Epithelial cell of proximal tubule (primary cell): Measurements from ENCODE around the gene HMG20A. TPM values are rescaled to one million over a fixed set of nuclear protein-coding genes. Genes with fewer than 3 reads are reported as not detected.

Experiments used
- DNase-seq: peaks from one replicate; pipeline ENCODE4 v3.0.0-alpha.2; 2011; ENCODE audit warnings: low read depth
- H3K4me3 ChIP-seq: 2 replicates; pipeline ENCODE4 v1.5.1; 2011; ENCODE audit warnings: low read depth, mild to moderate bottlenecking, low read length
- total RNA-seq: library from RNA; depleted of rRNA; stranded (reverse); fragments of >200 nt; gene quantifications from 2 replicates; pipeline ENCODE4 v1.2.3, GENCODE V29; 2015
- TF ChIP-seq, protein P1 (sequence below): conservative IDR thresholded peaks from 2 replicates; pipeline ENCODE4 v1.5.1; 2012; ENCODE audit warnings: low read depth, mild to moderate bottlenecking, low read length

HMG20A gene
- total RNA-seq, 1 donor from 2014 or later, result 22.5 TPM

DNA sequence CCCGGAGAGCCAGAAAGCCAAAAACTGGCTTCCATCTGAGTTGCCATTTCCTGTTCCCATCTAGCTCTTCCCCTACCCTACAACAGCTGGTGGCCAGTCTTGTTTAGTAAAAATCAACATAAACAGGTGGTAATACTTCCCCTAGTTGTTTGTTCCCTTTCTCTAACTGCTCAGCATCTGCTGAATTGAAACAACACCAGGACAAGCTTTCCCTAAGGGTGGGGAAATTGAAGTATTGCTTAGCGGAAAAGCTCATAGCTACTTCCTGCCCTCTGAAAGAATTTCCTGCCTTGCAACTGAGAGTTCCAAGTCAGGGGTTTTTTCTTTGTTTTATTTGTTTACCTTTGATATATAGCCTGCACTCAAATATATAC lies 66.8 kb downstream of the HMG20A start:
- no peak for DNase-seq
- TF ChIP-seq, protein P1, sequence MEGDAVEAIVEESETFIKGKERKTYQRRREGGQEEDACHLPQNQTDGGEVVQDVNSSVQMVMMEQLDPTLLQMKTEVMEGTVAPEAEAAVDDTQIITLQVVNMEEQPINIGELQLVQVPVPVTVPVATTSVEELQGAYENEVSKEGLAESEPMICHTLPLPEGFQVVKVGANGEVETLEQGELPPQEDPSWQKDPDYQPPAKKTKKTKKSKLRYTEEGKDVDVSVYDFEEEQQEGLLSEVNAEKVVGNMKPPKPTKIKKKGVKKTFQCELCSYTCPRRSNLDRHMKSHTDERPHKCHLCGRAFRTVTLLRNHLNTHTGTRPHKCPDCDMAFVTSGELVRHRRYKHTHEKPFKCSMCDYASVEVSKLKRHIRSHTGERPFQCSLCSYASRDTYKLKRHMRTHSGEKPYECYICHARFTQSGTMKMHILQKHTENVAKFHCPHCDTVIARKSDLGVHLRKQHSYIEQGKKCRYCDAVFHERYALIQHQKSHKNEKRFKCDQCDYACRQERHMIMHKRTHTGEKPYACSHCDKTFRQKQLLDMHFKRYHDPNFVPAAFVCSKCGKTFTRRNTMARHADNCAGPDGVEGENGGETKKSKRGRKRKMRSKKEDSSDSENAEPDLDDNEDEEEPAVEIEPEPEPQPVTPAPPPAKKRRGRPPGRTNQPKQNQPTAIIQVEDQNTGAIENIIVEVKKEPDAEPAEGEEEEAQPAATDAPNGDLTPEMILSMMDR, result no peak
- no peak overlapping the region for H3K4me3 ChIP-seq

DNA sequence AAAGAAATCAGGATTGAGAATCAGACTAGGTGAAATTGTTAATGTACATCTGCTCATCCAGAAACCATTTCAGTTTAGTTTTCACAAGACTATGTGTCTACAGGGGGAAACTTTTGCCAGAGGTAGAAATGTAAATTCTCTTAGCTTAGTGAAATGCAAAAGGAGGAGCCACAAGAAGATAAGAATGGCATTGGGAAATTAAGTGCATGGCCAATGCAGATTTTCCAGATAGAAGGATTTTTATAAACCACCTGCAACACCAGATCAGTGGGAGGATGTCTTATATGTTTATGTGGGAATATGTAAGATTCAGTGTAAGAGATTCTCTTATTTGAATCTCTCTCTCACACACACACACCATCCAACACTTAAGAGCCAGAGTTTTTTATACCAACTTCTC lies 67.2 kb downstream of the HMG20A start:
- H3K4me3 ChIP-seq, result no peak overlapping the region
- TF ChIP-seq, protein P1, result no peak
- DNase-seq, result no peak

DNA sequence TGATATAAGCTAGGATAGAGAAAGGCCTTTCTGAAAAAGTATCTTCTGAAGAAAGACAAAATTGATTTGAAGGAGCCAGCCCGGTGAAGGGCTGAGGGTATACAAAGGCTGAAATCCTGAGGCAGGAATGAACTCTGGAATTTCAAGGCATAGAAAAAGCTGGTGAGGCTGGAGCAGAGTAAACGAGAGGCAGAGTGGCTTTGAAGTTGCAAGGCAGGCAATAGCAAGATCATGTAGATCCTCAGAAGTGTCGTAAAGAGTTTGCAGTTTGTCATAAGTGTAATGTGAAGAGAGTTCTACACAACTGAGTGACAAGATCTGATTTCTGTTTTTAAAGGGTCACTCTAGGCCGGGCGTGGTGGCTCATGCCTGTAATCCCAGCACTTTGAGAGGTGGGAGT lies 69.0 kb downstream of the HMG20A start:
- TF ChIP-seq, protein P1, result no peak
- DNase-seq, result no peak
- no peak overlapping the region for H3K4me3 ChIP-seq

DNA sequence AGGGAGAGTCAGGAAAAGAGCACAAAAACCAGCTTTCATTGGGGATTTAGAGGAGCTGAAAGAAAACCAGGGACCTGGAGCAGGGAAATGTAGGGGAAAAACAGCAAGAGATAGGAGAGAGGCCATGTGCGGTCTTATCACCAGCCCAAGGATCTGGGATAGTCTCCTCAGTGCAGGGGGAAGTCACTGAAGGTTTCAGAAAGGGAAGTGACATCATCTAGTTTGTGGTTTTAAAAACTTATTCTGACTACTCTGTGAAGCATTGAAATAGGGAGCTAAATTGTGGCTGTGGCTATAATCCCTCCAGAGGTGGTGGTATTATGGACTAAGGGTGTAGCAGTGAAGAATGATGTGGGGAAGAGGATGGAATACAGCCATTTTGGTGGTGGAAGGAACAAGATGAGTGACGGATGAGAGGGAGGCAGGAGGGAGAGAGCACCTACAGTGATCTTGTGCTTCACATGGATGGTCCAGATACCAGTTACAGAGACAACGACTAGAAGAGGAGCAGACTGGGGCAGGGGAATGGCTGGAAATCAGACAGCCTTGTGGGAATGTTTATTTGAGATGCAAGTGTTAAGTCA lies 72.7 kb downstream of the HMG20A start:
- no peak for DNase-seq
- TF ChIP-seq, protein P1, result no peak

DNA sequence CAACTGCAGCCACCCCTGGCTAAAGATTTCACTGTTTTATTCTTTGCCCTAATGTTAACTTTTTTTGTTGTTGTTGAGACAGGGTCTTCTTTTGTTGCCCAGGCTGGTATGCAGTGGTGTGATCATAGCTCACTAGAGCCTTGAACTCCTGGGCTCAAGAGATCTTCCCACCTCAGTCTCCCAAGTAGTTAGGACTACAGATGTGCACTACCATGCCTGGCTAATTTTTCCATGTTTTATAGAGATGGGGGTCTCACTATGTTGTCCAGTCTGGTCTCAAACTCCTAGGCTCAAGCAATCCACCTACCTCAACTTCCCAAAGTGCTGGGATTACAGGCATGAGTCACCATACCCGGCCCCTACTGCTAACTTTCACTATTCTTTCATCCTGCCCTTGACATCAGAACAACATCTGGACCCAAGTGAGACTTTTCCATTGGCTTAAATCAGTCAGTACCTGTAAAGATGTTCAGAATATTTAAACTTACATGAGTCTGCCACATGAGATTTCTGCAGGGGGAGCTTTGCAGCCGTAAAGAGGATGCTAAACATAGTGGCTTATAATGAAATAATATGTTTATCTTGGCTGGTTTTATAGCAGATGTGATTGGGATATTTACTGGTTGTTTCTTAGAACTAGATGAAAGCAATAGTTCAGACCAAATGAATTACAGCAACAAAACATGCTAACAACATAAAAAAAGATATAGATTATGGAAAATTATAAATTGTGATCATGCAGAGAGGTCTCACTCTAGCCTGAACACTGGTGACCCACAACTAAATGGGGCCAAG lies 73.6 kb downstream of the HMG20A start:
- H3K4me3 ChIP-seq, result no peak overlapping the region
- no peak for DNase-seq
- TF ChIP-seq, protein P1, result no peak

More for the DNA sequence above, 72.7 kb downstream of the HMG20A start:
- H3K4me3 ChIP-seq, result no peak overlapping the region

DNA sequence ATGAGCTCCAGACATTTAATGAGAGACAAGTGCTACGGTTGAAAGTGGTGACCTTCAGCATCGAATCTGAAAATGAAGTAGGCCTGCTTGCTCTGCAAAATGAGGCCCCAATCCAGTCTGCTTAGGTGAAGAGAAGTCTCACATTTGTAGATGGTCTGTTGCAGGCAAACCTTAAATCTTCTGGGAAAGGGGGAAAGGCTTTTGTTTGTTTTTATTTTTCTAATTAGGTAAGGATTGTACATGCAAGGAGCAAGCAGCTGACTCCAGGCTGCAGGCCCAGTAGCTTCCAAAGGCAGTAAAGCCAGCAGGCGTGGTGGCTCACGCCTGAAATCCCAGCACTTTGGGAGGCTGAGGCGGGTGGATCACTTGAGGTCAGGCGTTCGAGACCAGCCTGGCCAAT lies 74.3 kb downstream of the HMG20A start:
- TF ChIP-seq, protein P1, result no peak
- DNase-seq, result no peak

More for the DNA sequence above, 74.3 kb downstream of the HMG20A start:
- H3K4me3 ChIP-seq, result no peak overlapping the region
